A673 (cell line): ENCODE measurements around the gene PRKAR2A. TPM values are rescaled to one million over a fixed set of nuclear protein-coding genes. Genes with fewer than 3 reads are reported as not detected.

Experiments used
- BruUV-seq: library from RNA; stranded (reverse); fragments of 400-500 nt; replicated peaks from 2 replicates; lab custom pipeline; 2021; lab: Mats Ljungman, UMichigan
- CTCF ChIA-PET: fragments of 300-600 bp; sonication (Branson Sonifier 250); formaldehyde crosslinking; loops from one replicate; lab custom pipeline; 2022; ENCODE audit warnings: antibody characterized with exemption; lab: Charles Lee
- POLR2A ChIA-PET: fragments of 300-600 bp; sonication (Branson Sonifier 250); formaldehyde crosslinking; loops from one replicate; lab custom pipeline; 2022; ENCODE audit warnings: antibody characterized with exemption; ENCODE audit not compliant: low non-redundant PET; lab: Charles Lee
- DNase-seq: peaks from one replicate; pipeline ENCODE4 v3.0.0-alpha.2; 2015; ENCODE audit warnings: low spot score
- H3K27ac ChIP-seq: fragments of 200-600 bp; sonication (generic); 2 replicates; pipeline ENCODE4 v1.5.1; 2016; ENCODE audit warnings: mixed run types, low read depth, mild to moderate bottlenecking, mixed read lengths, antibody characterized with exemption, low read length; ENCODE audit not compliant: poor library complexity, severe bottlenecking
- H3K27me3 ChIP-seq: fragments of 200-600 bp; sonication (generic); replicated peaks from 2 replicates; pipeline ENCODE4 v1.6.1; 2017; ENCODE audit warnings: mixed run types, low read depth, mild to moderate bottlenecking, mixed read lengths, antibody characterized with exemption, low read length; ENCODE audit not compliant: insufficient read depth, poor library complexity
- H3K36me3 ChIP-seq: fragments of 200-600 bp; sonication (generic); 2 replicates; pipeline ENCODE4 v1.6.1; 2016; ENCODE audit warnings: mixed run types, mild to moderate bottlenecking, mixed read lengths, antibody characterized with exemption, low read length; ENCODE audit not compliant: insufficient read depth, poor library complexity, severe bottlenecking
- H3K4me1 ChIP-seq: fragments of 200-600 bp; sonication (generic); 2 replicates; pipeline ENCODE4 v1.6.1; 2017; ENCODE audit warnings: mixed run types, mild to moderate bottlenecking, mixed read lengths, antibody characterized with exemption, low read length; ENCODE audit not compliant: insufficient read depth, poor library complexity, severe bottlenecking
- H3K4me3 ChIP-seq: fragments of 200-600 bp; sonication (generic); 2 replicates; pipeline ENCODE4 v1.5.1; 2016; ENCODE audit warnings: low read depth, mixed run types, mild to moderate bottlenecking, mixed read lengths, low read length; ENCODE audit not compliant: poor library complexity, severe bottlenecking
- H3K9me3 ChIP-seq: fragments of 200-600 bp; sonication (generic); 2 replicates; pipeline ENCODE4 v1.6.1; 2016; ENCODE audit warnings: mixed run types, low read depth, mild to moderate bottlenecking, mixed read lengths, antibody characterized with exemption, low read length; ENCODE audit not compliant: poor library complexity, severe bottlenecking
- EZH2 ChIP-seq: fragments of 200-600 bp; sonication (generic); IDR thresholded peaks from 2 replicates; pipeline ENCODE4 v1.6.1; 2017; ENCODE audit warnings: borderline replicate concordance, low read depth, mild to moderate bottlenecking, mixed read lengths, antibody characterized with exemption, low read length; ENCODE audit not compliant: poor library complexity, severe bottlenecking
- intact Hi-C: fragments of 100-400 bp; cut with micrococcal nuclease; formaldehyde crosslinking; loops from one replicate; pipeline ENCODE4 v1.10.0; 2022; ENCODE audit not compliant: unreplicated experiment
- total RNA-seq: library from RNA; stranded (reverse); gene quantifications from 2 replicates; pipeline ENCODE4 v1.2.3, GENCODE V29; 2021
- TF ChIP-seq, protein P1 (sequence below): fragments of 300-800, 200-600 bp; sonication (generic); conservative IDR thresholded peaks from 2 replicates; pipeline ENCODE4 v1.5.1; 2017; ENCODE audit warnings: low read depth, mild to moderate bottlenecking, antibody characterized with exemption, low read length, moderate library complexity, mixed read lengths

PRKAR2A gene
- total RNA-seq, 1 experiment from 2014 or later, result 35.8 TPM

DNA sequence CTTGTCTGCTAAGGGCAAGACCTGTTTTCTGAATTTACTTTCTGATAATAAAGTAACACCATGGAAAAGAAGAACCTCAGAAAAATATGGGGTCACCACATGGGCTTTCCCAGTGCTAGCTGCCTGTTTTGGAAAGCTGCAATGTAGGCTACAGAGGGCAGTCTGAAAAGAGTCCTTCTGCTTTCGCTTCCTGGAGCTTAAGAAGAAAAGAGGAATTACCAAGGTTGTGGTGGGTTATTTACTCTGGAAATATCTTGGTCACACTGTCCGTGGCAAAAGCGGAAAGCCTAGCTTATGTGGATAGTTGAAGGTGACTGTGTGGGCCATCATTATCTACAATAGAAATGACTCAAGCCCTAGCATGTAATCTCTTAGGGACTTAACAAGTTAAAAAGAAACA, 98.9 kb downstream of the PRKAR2A start:
- no peaks in the 10 kb centered on the region for H3K9me3 ChIP-seq
- intact Hi-C loops, result no loop called here
- H3K36me3 ChIP-seq, result peaks cover 2% of the 10 kb centered on the region
- H3K4me3 ChIP-seq, result no peak overlapping the region
- DNase-seq, result no peak
- CTCF ChIA-PET, result no interaction called here
- no peaks in the 10 kb centered on the region for H3K4me1 ChIP-seq
- no peak overlapping the region for H3K27ac ChIP-seq
- no TSS peak for BruUV-seq
- TF ChIP-seq, protein P1, sequence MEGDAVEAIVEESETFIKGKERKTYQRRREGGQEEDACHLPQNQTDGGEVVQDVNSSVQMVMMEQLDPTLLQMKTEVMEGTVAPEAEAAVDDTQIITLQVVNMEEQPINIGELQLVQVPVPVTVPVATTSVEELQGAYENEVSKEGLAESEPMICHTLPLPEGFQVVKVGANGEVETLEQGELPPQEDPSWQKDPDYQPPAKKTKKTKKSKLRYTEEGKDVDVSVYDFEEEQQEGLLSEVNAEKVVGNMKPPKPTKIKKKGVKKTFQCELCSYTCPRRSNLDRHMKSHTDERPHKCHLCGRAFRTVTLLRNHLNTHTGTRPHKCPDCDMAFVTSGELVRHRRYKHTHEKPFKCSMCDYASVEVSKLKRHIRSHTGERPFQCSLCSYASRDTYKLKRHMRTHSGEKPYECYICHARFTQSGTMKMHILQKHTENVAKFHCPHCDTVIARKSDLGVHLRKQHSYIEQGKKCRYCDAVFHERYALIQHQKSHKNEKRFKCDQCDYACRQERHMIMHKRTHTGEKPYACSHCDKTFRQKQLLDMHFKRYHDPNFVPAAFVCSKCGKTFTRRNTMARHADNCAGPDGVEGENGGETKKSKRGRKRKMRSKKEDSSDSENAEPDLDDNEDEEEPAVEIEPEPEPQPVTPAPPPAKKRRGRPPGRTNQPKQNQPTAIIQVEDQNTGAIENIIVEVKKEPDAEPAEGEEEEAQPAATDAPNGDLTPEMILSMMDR, result no peak
- TF ChIP-seq EZH2, result no peak
- H3K27me3 ChIP-seq, result no peaks in the 10 kb centered on the region
- POLR2A ChIA-PET, result no interaction called here

DNA sequence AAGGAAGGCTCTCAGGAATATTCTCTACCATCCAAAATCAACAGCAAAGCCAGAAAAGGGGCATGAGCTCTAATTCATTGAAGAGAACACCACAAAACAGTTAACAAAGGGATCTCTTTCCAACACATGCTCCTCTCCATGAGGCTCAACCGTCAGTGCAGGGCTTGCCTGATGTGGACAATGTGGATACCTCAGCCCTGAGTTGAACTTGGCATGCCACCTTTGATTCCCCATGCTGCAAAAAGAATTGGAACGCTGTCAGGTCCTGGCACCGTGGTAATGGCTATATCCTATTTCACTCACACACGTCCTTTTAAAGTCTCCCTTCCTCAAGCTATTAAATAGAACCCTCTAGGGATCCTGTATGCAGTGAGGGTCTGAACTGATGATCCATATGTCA, 100.0 kb downstream of the PRKAR2A start:
- H3K4me3 ChIP-seq, result no peak overlapping the region
- no peaks in the 10 kb centered on the region for H3K9me3 ChIP-seq
- TF ChIP-seq, protein P1, result no peak
- no peak for TF ChIP-seq EZH2
- intact Hi-C loops, result no loop called here
- no peaks in the 10 kb centered on the region for H3K27me3 ChIP-seq
- POLR2A ChIA-PET, result no interaction called here
- no peak for DNase-seq
- CTCF ChIA-PET, result no interaction called here
- no peaks in the 10 kb centered on the region for H3K4me1 ChIP-seq
- H3K36me3 ChIP-seq, result peaks cover 2% of the 10 kb centered on the region
- BruUV-seq, result TSS peak; percentile 18
- H3K27ac ChIP-seq, result no peak overlapping the region

DNA sequence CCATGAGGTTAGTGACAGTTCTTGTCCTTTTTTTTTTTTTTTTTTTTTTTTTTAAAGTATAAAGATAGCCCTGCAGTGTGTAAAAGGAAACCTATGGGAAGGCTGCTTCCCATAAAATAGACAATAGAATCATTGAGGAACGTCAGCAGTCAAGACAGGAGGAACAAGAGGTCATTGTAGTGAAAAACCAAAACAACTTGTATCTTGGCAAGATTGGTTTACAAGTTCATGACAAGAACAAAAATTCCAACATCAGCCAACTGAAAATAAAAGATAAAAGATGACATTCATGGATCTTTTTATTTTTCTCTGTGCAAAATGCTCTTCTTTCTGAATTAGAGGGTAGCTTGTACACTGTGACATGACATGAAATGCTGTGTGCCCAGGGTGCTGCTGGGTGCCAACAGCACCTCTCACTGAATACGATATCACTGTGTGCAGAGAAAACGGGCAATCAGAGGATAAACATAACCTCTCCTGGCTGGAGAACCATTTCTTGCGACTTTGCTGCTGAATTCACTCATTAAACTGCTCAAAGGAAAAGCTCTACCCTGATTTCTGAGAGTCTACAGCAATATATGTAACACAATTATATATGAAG, 100.6 kb downstream of the PRKAR2A start:
- ChIA-PET CTCF (no interaction called here), POLR2A (no interaction called here)
- TF ChIP-seq, protein P1, result no peak
- TF ChIP-seq EZH2, result no peak

More for the DNA sequence above, 100.6 kb downstream of the PRKAR2A start:
- intact Hi-C loops, result no loop called here
- H3K36me3 ChIP-seq, result peaks cover 2% of the 10 kb centered on the region
- BruUV-seq, result no TSS peak
- DNase-seq, result no peak
- H3K4me1 ChIP-seq, result no peaks in the 10 kb centered on the region
- no peaks in the 10 kb centered on the region for H3K9me3 ChIP-seq
- no peaks in the 10 kb centered on the region for H3K27me3 ChIP-seq
- no peak overlapping the region for H3K4me3 ChIP-seq
- H3K27ac ChIP-seq, result no peak overlapping the region
